Smooth muscle cell of the brain vasculature (primary cell): Measurements from ENCODE around the gene ANK2.

Experiments
- DNase-seq: peaks from one replicate; pipeline ENCODE4 v3.0.0-alpha.2; 2012; ENCODE audit warnings: low read depth, low spot score

The ANK2 gene

GRCh38 chr4:113049421-113050370 is at the start of gene ANK2:
TSS of gene ANK2 (plus strand) at chr4:113049653. CDS start at chr4:113049729, 76 bp downstream.
- DNase-seq, result no peak

GRCh38 chr4:113003841-113004240 is 45.6 kb upstream of the ANK2 start:
- no peak for DNase-seq

GRCh38 chr4:113004655-113005054 is 44.8 kb upstream of the ANK2 start:
- DNase-seq, result no peak

GRCh38 chr4:113006632-113007031 is 42.8 kb upstream of the ANK2 start:
- DNase-seq, result no peak

GRCh38 chr4:113007151-113007550 is 42.3 kb upstream of the ANK2 start:
- no peak for DNase-seq

GRCh38 chr4:113008135-113008534 is 41.3 kb upstream of the ANK2 start:
- DNase-seq, result no peak

GRCh38 chr4:113008716-113009115 is 40.7 kb upstream of the ANK2 start:
- no peak for DNase-seq

GRCh38 chr4:113009461-113009860 is 40.0 kb upstream of the ANK2 start:
- no peak for DNase-seq

- no peak for DNase-seq
Observed at GRCh38 chr4:113012122-113012725, 37.2 kb upstream of the ANK2 start.

GRCh38 chr4:113012786-113013185 is 36.7 kb upstream of the ANK2 start:
- no peak for DNase-seq

GRCh38 chr4:113013751-113014150 is 35.7 kb upstream of the ANK2 start:
- no peak for DNase-seq

- no peak for DNase-seq
Observed at GRCh38 chr4:113016377-113016776, 33.1 kb upstream of the ANK2 start.

- DNase-seq, result no peak
Observed at GRCh38 chr4:113020966-113021365, 28.5 kb upstream of the ANK2 start.

- no peak for DNase-seq
Observed at GRCh38 chr4:113024388-113024787, 25.1 kb upstream of the ANK2 start.

GRCh38 chr4:113025416-113025815 is 24.0 kb upstream of the ANK2 start:
- no peak for DNase-seq

GRCh38 chr4:113026556-113026955 is 22.9 kb upstream of the ANK2 start:
- DNase-seq, result no peak

GRCh38 chr4:113028074-113028473 is 21.4 kb upstream of the ANK2 start:
- DNase-seq, result no peak

GRCh38 chr4:113031212-113031611 is 18.2 kb upstream of the ANK2 start:
- no peak for DNase-seq

- DNase-seq, result no peak
Observed at GRCh38 chr4:113040793-113041192, 8.7 kb upstream of the ANK2 start.

GRCh38 chr4:113042502-113042901 is 7.0 kb upstream of the ANK2 start:
- no peak for DNase-seq

- no peak for DNase-seq
Observed at GRCh38 chr4:113043591-113043990, 5.9 kb upstream of the ANK2 start.

GRCh38 chr4:113050371-113050755 is 910 bp downstream of the ANK2 start:
- DNase-seq, result no peak

- no peak for DNase-seq
Observed at GRCh38 chr4:113050837-113051236, 1.4 kb downstream of the ANK2 start.
